H1 (cell line): Measurements from ENCODE around the gene B3GALT6. TPM values are rescaled to one million over a fixed set of nuclear protein-coding genes. Genes with fewer than 3 reads are reported as not detected.
"Not testable (repeated sequence)": the region's sequence is repeated elsewhere in the genome, so short reads cannot be mapped to it uniquely, and the experiment has no call there.

Source experiments
- CTCF ChIA-PET: fragments of 300-600 bp; sonication (Branson Sonifier 250); formaldehyde crosslinking; loops from one replicate; lab custom pipeline; 2021; ENCODE audit not compliant: partially characterized antibody; lab: Charles Lee
- POLR2A ChIA-PET: fragments of 300-600 bp; sonication (Branson Sonifier 250); formaldehyde crosslinking; loops from one replicate; lab custom pipeline; 2021; ENCODE audit warnings: inconsistent platforms; ENCODE audit not compliant: partially characterized antibody; lab: Charles Lee
- DNase-seq, 2 experiments: peaks; one replicate each; pipeline versions ENCODE4 v3.0.0 to v3.0.0-alpha.2; 2010 to 2022; ENCODE audit warnings: low spot score in 2 of 2, low read depth in 1 of 2, mixed read lengths in 1 of 2
- FAIRE-seq: peaks from 2 replicates; lab custom pipeline; 2011; peaks lifted over from hg19 to GRCh38; lab: Jason Lieb, UNC
- H2AFZ ChIP-seq: 2 replicates; pipeline ENCODE4 v1.8.1; 2012; ENCODE audit warnings: low read length, inconsistent platforms
- H2AK5ac ChIP-seq: 2 replicates; pipeline ENCODE4 v1.6.1; 2013; ENCODE audit warnings: low read depth, low read length
- H2BK120ac ChIP-seq: replicated peaks from 2 replicates; pipeline ENCODE3; 2013; ENCODE audit warnings: low read depth, low read length, inconsistent platforms
- H2BK12ac ChIP-seq: 2 replicates; pipeline ENCODE4 v1.6.1; 2013; ENCODE audit warnings: low read depth, low read length
- H2BK15ac ChIP-seq: 2 replicates; pipeline ENCODE4 v1.6.1; 2013; ENCODE audit warnings: low read length
- H2BK20ac ChIP-seq: 2 replicates; pipeline ENCODE4 v1.6.1; 2013; ENCODE audit warnings: low read length
- H2BK5ac ChIP-seq: 2 replicates; pipeline ENCODE4 v1.6.1; 2013; ENCODE audit warnings: low read depth, low read length
- H3K14ac ChIP-seq: 2 replicates; pipeline ENCODE4 v1.6.1; 2013; ENCODE audit warnings: inconsistent platforms; ENCODE audit not compliant: insufficient read length
- H3K18ac ChIP-seq: 2 replicates; pipeline ENCODE4 v1.6.1; 2013; ENCODE audit warnings: low read length; ENCODE audit errors: extremely low read depth
- H3K23ac ChIP-seq: 2 replicates; pipeline ENCODE4 v1.6.1; 2013; ENCODE audit warnings: inconsistent platforms; ENCODE audit not compliant: insufficient read length
- H3K23me2 ChIP-seq: 2 replicates; pipeline ENCODE4 v1.6.1; 2013; ENCODE audit warnings: low read depth, low read length
- H3K27ac ChIP-seq: 2 replicates; pipeline ENCODE4 v1.6.1; 2011; ENCODE audit warnings: low read depth, low read length, inconsistent platforms
- H3K27me3 ChIP-seq, 4 experiments: replicated peaks in 1 of 4; 1 replicate in 1 of 4; 2 replicates in 3 of 4; pipeline versions ENCODE4 v1.6.1 to v1.8.1; 2011 to 2013; ENCODE audit warnings: low read length in 3 of 4, mild to moderate bottlenecking in 3 of 4, inconsistent platforms in 2 of 4, mixed read lengths in 2 of 4, moderate library complexity in 1 of 4; ENCODE audit not compliant: control insufficient read depth in 3 of 4, insufficient read depth in 3 of 4; ENCODE audit errors: extremely low read depth in 1 of 4
- H3K36me3 ChIP-seq, 4 experiments: 2 replicates each; pipeline versions ENCODE4 v1.6.1 to v1.8.1; 2011 to 2013; ENCODE audit warnings: mild to moderate bottlenecking in 4 of 4, low read length in 3 of 4, moderate library complexity in 2 of 4, control low read depth in 1 of 4, inconsistent platforms in 1 of 4; ENCODE audit not compliant: insufficient read depth in 4 of 4, control insufficient read depth in 2 of 4
- H3K4ac ChIP-seq: replicated peaks from 2 replicates; pipeline ENCODE3; 2013; ENCODE audit warnings: low read length, low read depth, mixed read lengths, inconsistent platforms; ENCODE audit not compliant: insufficient read length
- H3K4me1 ChIP-seq, 4 experiments: replicated peaks in 1 of 4; 1 replicate in 1 of 4; 2 replicates in 3 of 4; pipeline versions ENCODE4 v1.6.1 to v1.8.1; 2011 to 2013; ENCODE audit warnings: low read length in 3 of 4, inconsistent platforms in 2 of 4, mixed read lengths in 1 of 4; ENCODE audit not compliant: insufficient read depth in 4 of 4, control insufficient read depth in 3 of 4
- H3K4me2 ChIP-seq, 2 experiments: 2 replicates each; pipeline versions ENCODE4 v1.6.1 to v1.8.1; 2011 to 2013; ENCODE audit warnings: low read depth in 2 of 2, low read length in 2 of 2, control low read depth in 1 of 2, inconsistent platforms in 1 of 2, mild to moderate bottlenecking in 1 of 2; ENCODE audit not compliant: insufficient read depth in 1 of 2
- H3K4me3 ChIP-seq, 4 experiments: fragments of 200-600, 300-600 bp in 1 of 4; sonication (generic), shearing (Covaris generic), sonication (Bioruptor Twin) in 1 of 4; 2 replicates each; pipeline versions ENCODE4 v1.5.1 to v1.8.1; 2011 to 2016; ENCODE audit warnings: low read length in 4 of 4, low read depth in 3 of 4, control low read depth in 2 of 4, inconsistent platforms in 2 of 4, mild to moderate bottlenecking in 2 of 4, mixed read lengths in 1 of 4, moderate library complexity in 1 of 4; ENCODE audit not compliant: insufficient read depth in 2 of 4; ENCODE audit errors: extremely low read depth in 1 of 4
- H3K56ac ChIP-seq: replicated peaks from 2 replicates; pipeline ENCODE3; 2013; ENCODE audit warnings: low read depth, mild to moderate bottlenecking, mixed read lengths, low read length, inconsistent platforms; ENCODE audit not compliant: insufficient read length
- H3K79me1 ChIP-seq: 2 replicates; pipeline ENCODE4 v1.6.1; 2013; ENCODE audit warnings: low read depth, low read length, control low read depth
- H3K79me2 ChIP-seq, 2 experiments: 2 replicates each; pipeline versions ENCODE4 v1.6.1 to v1.8.1; 2012 to 2013; ENCODE audit warnings: low read length in 2 of 2, mild to moderate bottlenecking in 2 of 2, inconsistent platforms in 1 of 2; ENCODE audit not compliant: insufficient read depth in 2 of 2, control insufficient read depth in 1 of 2
- H3K9ac ChIP-seq, 4 experiments: replicated peaks in 1 of 4; 1 replicate in 1 of 4; 2 replicates in 3 of 4; pipeline versions ENCODE4 v1.6.1 to v1.8.1; 2011 to 2013; ENCODE audit warnings: low read depth in 3 of 4, low read length in 3 of 4, control low read depth in 2 of 4, mild to moderate bottlenecking in 2 of 4, moderate library complexity in 2 of 4, inconsistent platforms in 1 of 4; ENCODE audit errors: extremely low read depth in 1 of 4
- H3K9me3 ChIP-seq, 2 experiments: 2 replicates each; pipeline versions ENCODE4 v1.6.1 to v1.8.1; 2012 to 2013; ENCODE audit warnings: mild to moderate bottlenecking in 2 of 2, moderate library complexity in 2 of 2, control low read depth in 1 of 2, inconsistent platforms in 1 of 2, low read depth in 1 of 2, low read length in 1 of 2, mixed read lengths in 1 of 2; ENCODE audit not compliant: insufficient read depth in 2 of 2
- H4K20me1 ChIP-seq, 2 experiments: replicated peaks in 1 of 2; 2 replicates each; pipeline versions ENCODE3 to v1.8.1; 2011 to 2013; ENCODE audit warnings: inconsistent platforms in 2 of 2, low read length in 2 of 2, mild to moderate bottlenecking in 1 of 2; ENCODE audit not compliant: insufficient read depth in 2 of 2, control insufficient read depth in 1 of 2
- H4K5ac ChIP-seq: 2 replicates; pipeline ENCODE4 v1.6.1; 2013; ENCODE audit warnings: low read length, low read depth, mixed read lengths, inconsistent platforms; ENCODE audit not compliant: insufficient read length
- H4K8ac ChIP-seq: 2 replicates; pipeline ENCODE4 v1.8.0; 2013; ENCODE audit warnings: mild to moderate bottlenecking, moderate library complexity, low read length, inconsistent platforms; ENCODE audit not compliant: insufficient read depth; ENCODE audit errors: extremely low read depth
- H4K91ac ChIP-seq: replicated peaks from 2 replicates; pipeline ENCODE3; 2013; ENCODE audit warnings: low read length, mixed read lengths, inconsistent platforms; ENCODE audit not compliant: insufficient read length
- WGBS, 2 experiments: shearing (Covaris generic) in 1 of 2; methylation state at CpG; one replicate each; pipeline versions ENCODE4 v1.1.6 to v1.1.7; 2013 to 2015; ENCODE audit warnings: low lambda C conversion rate in 2 of 2, mixed read lengths in 2 of 2, inconsistent platforms in 1 of 2, low coverage in 1 of 2, missing lambda C conversion rate in 1 of 2; ENCODE audit not compliant: insufficient replicate concordance in 2 of 2, insufficient coverage in 1 of 2, insufficient read length in 1 of 2; ENCODE audit errors: extremely low coverage in 1 of 2, missing lambda C conversion rate in 1 of 2; 5-methylcytosine and 5-hydroxymethylcytosine counted together
- polyA plus RNA-seq, 7 experiments: library from polyadenylated mRNA; depleted of rRNA in 3 of 7; stranded (reverse) in 5 of 7; unstranded in 2 of 7; fragments of >200 nt in 5 of 7; fragments of 200-250 nt in 2 of 7; gene quantifications; 1 replicate in 5 of 7; 2 replicates in 1 of 7; 4 replicates in 1 of 7; pipeline versions ENCODE4 v1.2.1 to v1.2.3, GENCODE V29; 2011 to 2013; ENCODE audit warnings: missing spikeins in 2 of 7, mixed read lengths in 2 of 7
- total RNA-seq: library from RNA; stranded (reverse); fragmentation: NEBNext Ultra II Directional; extraction: Animal tissue kit (Norgen Biotek cat#: 25700); gene quantifications from 2 replicates; pipeline ENCODE4 v1.2.1, GENCODE V29; 2021

Gene B3GALT6
- total and polyA plus RNA-seq, 2 of the 8 experiments (the other 6 are each of a cell fraction or from before 2014, with no cell fraction given) = 18.4 to 20.4 TPM

DNA sequence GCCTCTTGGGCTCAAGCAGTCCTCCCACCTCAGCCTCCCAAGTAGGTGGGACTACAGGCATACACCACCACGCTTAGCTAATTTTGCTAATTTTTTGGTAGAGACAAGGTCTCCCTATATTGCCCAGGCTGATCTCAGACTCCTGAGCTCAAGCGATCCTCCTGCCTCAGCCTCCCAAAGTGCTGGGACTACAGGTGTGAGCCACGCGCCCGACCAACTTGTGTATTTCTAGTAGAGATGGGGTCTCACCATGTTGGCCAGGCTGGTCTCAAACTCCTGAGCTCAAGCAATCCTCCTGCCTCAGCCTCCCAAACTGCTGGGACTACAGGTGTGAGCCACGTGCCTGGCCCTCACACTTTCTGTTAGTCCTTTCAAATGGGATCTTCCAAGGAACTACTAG, 36.3 kb upstream of the B3GALT6 start:
- H3K79me1 ChIP-seq, FAIRE-seq, H3K4me2 ChIP-seq, H3K56ac ChIP-seq, H3K4me1 ChIP-seq, H4K5ac ChIP-seq, H3K4ac ChIP-seq, H3K23ac ChIP-seq, H2AK5ac ChIP-seq, POLR2A ChIA-PET, H2BK120ac ChIP-seq, H2BK15ac ChIP-seq, H3K14ac ChIP-seq, H3K27me3 ChIP-seq, H4K8ac ChIP-seq, H4K20me1 ChIP-seq, DNase-seq, H4K91ac ChIP-seq, H3K23me2 ChIP-seq, H2BK5ac ChIP-seq, H2BK20ac ChIP-seq, H3K36me3 ChIP-seq, H3K4me3 ChIP-seq, H3K27ac ChIP-seq, H3K79me2 ChIP-seq, H3K9ac ChIP-seq, H2BK12ac ChIP-seq, H2AFZ ChIP-seq, H3K18ac ChIP-seq: not testable (repeated sequence)
- WGBS, 2 experiments = 88% methylated on average over 6 of the region's 6 CpGs; no CpG with 5 or more reads in 1 of the 2 experiments
- CTCF ChIA-PET = interaction anchor here (1.2 to 3.5 kb wide), 3 partner anchors 73 to 212 kb away, joined by 3 to 14 read pairs (median 3); no protein-coding TSS in a partner anchor
- H3K9me3 ChIP-seq = peaks cover 5 to 14% of the 10 kb centered on the region in 2 experiments; a peak in 3 of 4 replicates
